Measurements from ENCODE around the gene RAD51B.

DNA sequence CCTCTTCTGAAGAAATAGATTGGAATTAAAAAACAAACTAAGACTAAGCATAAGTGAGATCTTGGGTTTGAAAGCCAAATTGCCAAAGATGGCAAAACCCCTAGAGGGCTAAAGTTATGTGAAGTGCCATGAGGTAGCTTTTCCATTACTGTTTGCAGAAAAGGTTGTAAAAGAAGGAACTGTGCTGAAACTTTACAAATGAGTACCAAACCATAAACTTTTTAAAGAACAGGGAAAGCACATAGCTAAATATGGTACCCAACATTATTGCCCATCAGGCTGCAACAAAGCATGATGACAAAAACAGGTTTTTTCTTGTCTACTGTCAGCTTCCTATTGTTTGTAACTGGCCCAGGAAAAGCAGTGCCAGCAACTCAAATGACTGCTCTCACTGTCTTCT is 224.2 kb downstream of the RAD51B start:
- TF ChIP-seq EZH2 (IDR thresholded peaks at IDR 0.05; ENCODE audit: low read depth) (no peak), CTCF (conservative IDR thresholded peaks at IDR 0.05) (no peak)
